MM.1S (cell line): ENCODE results near the gene MEMO1.

ENCODE experiments used
- EZH2phosphoT487 ChIP-seq: fragments of 300-600 bp; sonication (generic); IDR thresholded peaks from 2 replicates; pipeline ENCODE4 v1.6.1; 2018; ENCODE audit warnings: antibody characterized with exemption, low read length
- TF ChIP-seq, protein P1 (sequence below): fragments of 300-600 bp; sonication (generic); IDR thresholded peaks from 2 replicates; pipeline ENCODE4 v1.5.1; 2016; ENCODE audit warnings: antibody characterized with exemption, low read length, mixed read lengths

DNA sequence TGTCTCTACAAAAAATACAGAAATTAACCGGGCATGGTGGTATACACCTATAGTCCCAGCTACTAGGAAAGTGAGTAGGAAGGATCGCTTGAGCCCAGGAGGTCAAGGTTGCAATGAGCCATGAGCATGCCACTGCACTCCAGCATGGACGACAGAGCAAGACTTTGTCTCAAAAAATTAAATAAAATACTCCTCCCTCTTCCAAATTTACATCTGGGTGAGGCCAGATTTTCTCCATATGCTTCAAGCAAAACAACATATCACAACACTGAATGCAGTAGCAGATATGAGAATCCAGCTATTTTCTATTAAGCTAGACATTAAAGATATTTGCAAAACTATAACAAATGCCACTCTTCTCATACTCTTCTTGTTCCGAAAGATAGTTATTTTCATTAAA lies 20.9 kb downstream of the MEMO1 start:
- no peak for TF ChIP-seq EZH2phosphoT487
- TF ChIP-seq, protein P1, sequence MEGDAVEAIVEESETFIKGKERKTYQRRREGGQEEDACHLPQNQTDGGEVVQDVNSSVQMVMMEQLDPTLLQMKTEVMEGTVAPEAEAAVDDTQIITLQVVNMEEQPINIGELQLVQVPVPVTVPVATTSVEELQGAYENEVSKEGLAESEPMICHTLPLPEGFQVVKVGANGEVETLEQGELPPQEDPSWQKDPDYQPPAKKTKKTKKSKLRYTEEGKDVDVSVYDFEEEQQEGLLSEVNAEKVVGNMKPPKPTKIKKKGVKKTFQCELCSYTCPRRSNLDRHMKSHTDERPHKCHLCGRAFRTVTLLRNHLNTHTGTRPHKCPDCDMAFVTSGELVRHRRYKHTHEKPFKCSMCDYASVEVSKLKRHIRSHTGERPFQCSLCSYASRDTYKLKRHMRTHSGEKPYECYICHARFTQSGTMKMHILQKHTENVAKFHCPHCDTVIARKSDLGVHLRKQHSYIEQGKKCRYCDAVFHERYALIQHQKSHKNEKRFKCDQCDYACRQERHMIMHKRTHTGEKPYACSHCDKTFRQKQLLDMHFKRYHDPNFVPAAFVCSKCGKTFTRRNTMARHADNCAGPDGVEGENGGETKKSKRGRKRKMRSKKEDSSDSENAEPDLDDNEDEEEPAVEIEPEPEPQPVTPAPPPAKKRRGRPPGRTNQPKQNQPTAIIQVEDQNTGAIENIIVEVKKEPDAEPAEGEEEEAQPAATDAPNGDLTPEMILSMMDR = no peak
